IMR-90 (cell line): ENCODE measurements around the gene CCL28. TPM values are rescaled to one million over a fixed set of nuclear protein-coding genes. Genes with fewer than 3 reads are reported as not detected.

Source experiments
- ATAC-seq: fragments of 200-7000 bp; cut with Tn5 transposase; 2 replicates; pipeline ENCODE4 v1.9.1; 2020; ENCODE audit warnings: low read depth, mild to moderate bottlenecking, moderate library complexity
- BruUV-seq: library from RNA; stranded (reverse); fragments of 400-500 nt; replicated peaks from 2 replicates; lab custom pipeline; 2021; lab: Mats Ljungman, UMichigan
- CTCF ChIA-PET: fragments of 300-600 bp; formaldehyde crosslinking; extraction: SDS; loops from one replicate; lab custom pipeline; 2021; ENCODE audit warnings: antibody characterized with exemption; lab: Yijun Ruan, JAX
- POLR2A ChIA-PET: fragments of 300-600 bp; sonication (Branson Sonifier 250); formaldehyde crosslinking; loops from one replicate; lab custom pipeline; 2022; ENCODE audit warnings: antibody characterized with exemption; ENCODE audit not compliant: unreplicated experiment; lab: Charles Lee
- DNase-seq: peaks from one replicate; pipeline ENCODE4 v3.0.0; 2013
- H2AFZ ChIP-seq: replicated peaks from 2 replicates; pipeline ENCODE3; 2013; ENCODE audit warnings: low read length, mild to moderate bottlenecking; ENCODE audit not compliant: poor library complexity
- H2AK5ac ChIP-seq: 2 replicates; pipeline ENCODE4 v1.6.1; 2013; ENCODE audit warnings: low read depth, low read length, inconsistent platforms
- H2AK9ac ChIP-seq: replicated peaks from 2 replicates; pipeline ENCODE3; 2013; ENCODE audit warnings: mild to moderate bottlenecking, low read depth, low read length, moderate library complexity; ENCODE audit not compliant: poor library complexity
- H2BK120ac ChIP-seq: 2 replicates; pipeline ENCODE4 v1.6.1; 2013; ENCODE audit warnings: low read depth, low read length, inconsistent platforms
- H2BK15ac ChIP-seq: 3 replicates; pipeline ENCODE4 v1.6.1; 2013; ENCODE audit warnings: low read depth, low read length, inconsistent platforms
- H2BK20ac ChIP-seq: 2 replicates; pipeline ENCODE4 v1.6.1; 2013; ENCODE audit warnings: low read depth, mild to moderate bottlenecking, inconsistent platforms, low read length, moderate library complexity
- H2BK5ac ChIP-seq: 2 replicates; pipeline ENCODE4 v1.6.1; 2013; ENCODE audit warnings: mild to moderate bottlenecking, low read depth, low read length, inconsistent platforms; ENCODE audit not compliant: poor library complexity, severe bottlenecking
- H3K14ac ChIP-seq: replicated peaks from 2 replicates; pipeline ENCODE4 v1.6.1; 2013; ENCODE audit warnings: low read depth, low read length, inconsistent platforms
- H3K18ac ChIP-seq: 2 replicates; pipeline ENCODE4 v1.6.1; 2013; ENCODE audit warnings: low read depth, low read length, control low read depth
- H3K23ac ChIP-seq: 2 replicates; pipeline ENCODE4 v1.6.1; 2013; ENCODE audit warnings: low read depth, low read length, inconsistent platforms
- H3K27ac ChIP-seq: 2 replicates; pipeline ENCODE4 v1.5.1; 2013; ENCODE audit warnings: mild to moderate bottlenecking, control low read depth, low read length; ENCODE audit not compliant: insufficient read depth
- H3K27me3 ChIP-seq: 2 replicates; pipeline ENCODE4 v1.6.1; 2013; ENCODE audit warnings: low read length; ENCODE audit not compliant: control insufficient read depth, insufficient read depth
- H3K36me3 ChIP-seq: 2 replicates; pipeline ENCODE4 v1.6.1; 2013; ENCODE audit warnings: low read length, mixed read lengths; ENCODE audit not compliant: control insufficient read depth, insufficient read depth
- H3K4ac ChIP-seq: 2 replicates; pipeline ENCODE4 v1.6.1; 2013; ENCODE audit warnings: low read depth, low read length, inconsistent platforms
- H3K4me1 ChIP-seq: 2 replicates; pipeline ENCODE4 v1.6.1; 2013; ENCODE audit warnings: low read length, mixed read lengths; ENCODE audit not compliant: control insufficient read depth, insufficient read depth
- H3K4me2 ChIP-seq: 2 replicates; pipeline ENCODE4 v1.6.1; 2013; ENCODE audit warnings: low read depth, mild to moderate bottlenecking, control low read depth, low read length, moderate library complexity
- H3K4me3 ChIP-seq: 2 replicates; pipeline ENCODE4 v1.5.1; 2013; ENCODE audit warnings: low read depth, mild to moderate bottlenecking, control low read depth, low read length, moderate library complexity; ENCODE audit not compliant: insufficient read depth
- H3K56ac ChIP-seq: 2 replicates; pipeline ENCODE4 v1.6.1; 2013; ENCODE audit warnings: low read length, inconsistent platforms; ENCODE audit not compliant: insufficient read depth; ENCODE audit errors: extremely low read depth
- H3K79me1 ChIP-seq, 2 experiments: 2 replicates each; pipeline ENCODE4 v1.6.1; 2013; ENCODE audit warnings: low read length in 2 of 2, inconsistent platforms in 1 of 2, low read depth in 1 of 2
- H3K9ac ChIP-seq: 2 replicates; pipeline ENCODE4 v1.6.1; 2013; ENCODE audit warnings: low read depth, low read length, control low read depth
- H3K9me1 ChIP-seq: 2 replicates; pipeline ENCODE4 v1.6.1; 2013; ENCODE audit warnings: low read length, inconsistent platforms; ENCODE audit not compliant: insufficient read depth
- H3K9me3 ChIP-seq: 2 replicates; pipeline ENCODE4 v1.6.1; 2013; ENCODE audit warnings: low read length; ENCODE audit not compliant: control insufficient read depth, insufficient read depth
- H4K20me1 ChIP-seq: 2 replicates; pipeline ENCODE4 v1.6.1; 2013; ENCODE audit warnings: low read length, inconsistent platforms; ENCODE audit not compliant: insufficient read depth
- H4K5ac ChIP-seq: 2 replicates; pipeline ENCODE4 v1.6.1; 2013; ENCODE audit warnings: mild to moderate bottlenecking, low read depth, low read length, control low read depth
- H4K8ac ChIP-seq, 2 experiments: 2 replicates each; pipeline ENCODE4 v1.6.1; 2013; ENCODE audit warnings: low read depth in 2 of 2, low read length in 2 of 2, control low read depth in 1 of 2, inconsistent platforms in 1 of 2
- H4K91ac ChIP-seq: 2 replicates; pipeline ENCODE4 v1.6.1; 2013; ENCODE audit warnings: low read depth, low read length, inconsistent platforms; ENCODE audit not compliant: insufficient read depth
- CEBPB ChIP-seq: IDR thresholded peaks from 2 replicates; pipeline ENCODE4 v1.6.1; 2012; ENCODE audit warnings: low read depth, low read length, improper control_type of control experiment
- MAZ ChIP-seq: IDR thresholded peaks from 2 replicates; pipeline ENCODE4 v1.6.1; 2012; ENCODE audit warnings: low read depth, mild to moderate bottlenecking, low read length, improper control_type of control experiment, moderate library complexity, borderline replicate concordance
- MXI1 ChIP-seq: IDR thresholded peaks from 2 replicates; pipeline ENCODE4 v1.6.1; 2012; ENCODE audit warnings: low read depth, mild to moderate bottlenecking, low read length, moderate library complexity, borderline replicate concordance
- RCOR1 ChIP-seq: IDR thresholded peaks from 2 replicates; pipeline ENCODE4 v1.6.1; 2012; ENCODE audit warnings: mild to moderate bottlenecking, low read length, improper control_type of control experiment; ENCODE audit not compliant: insufficient replicate concordance
- RFX5 ChIP-seq: IDR thresholded peaks from 2 replicates; pipeline ENCODE4 v1.8.0; 2012; ENCODE audit warnings: low read depth, mild to moderate bottlenecking, low read length, moderate library complexity
- WGBS, 2 experiments: methylation state at CpG; one replicate each; pipeline versions ENCODE4 v1.1.5 to v1.1.7; 2013; ENCODE audit warnings: missing lambda C conversion rate in 2 of 2; ENCODE audit not compliant: insufficient read length in 1 of 2; ENCODE audit errors: extremely low coverage in 2 of 2; 5-methylcytosine and 5-hydroxymethylcytosine counted together
- dilution Hi-C: fragments of 300-500 bp; cut with HindIII; formaldehyde crosslinking; loops from one replicate; pipeline ENCODE4 v1.14.3; 2018; ENCODE audit warnings: low sequenced_read_pairs; ENCODE audit not compliant: unreplicated experiment
- in situ Hi-C: fragments of 300-500 bp; cut with MboI; formaldehyde crosslinking; loops from 3 replicates; pipeline ENCODE4 v1.14.3; 2019; ENCODE audit warnings: low sequenced_read_pairs, inconsistent platforms, mixed read lengths
- intact Hi-C: fragments of 100-400 bp; cut with micrococcal nuclease; formaldehyde crosslinking; loops from 2 replicates; pipeline ENCODE4 v1.10.0; 2022
- polyA plus RNA-seq, 3 experiments: library from polyadenylated mRNA; depleted of rRNA; stranded (reverse); fragments of >200 nt; gene quantifications; 2 replicates each; pipeline ENCODE4 v1.2.3, GENCODE V29; 2012; ENCODE audit warnings: low replicate concordance in 1 of 3
- total RNA-seq: library from RNA; depleted of rRNA; stranded (reverse); fragments of >200 nt; gene quantifications from 2 replicates; pipeline ENCODE4 v1.2.3, GENCODE V29; 2012
- TF ChIP-seq, protein P1 (sequence below): fragments of 150-350 bp; IDR thresholded peaks from 2 replicates; pipeline ENCODE4 v1.6.1; 2016; ENCODE audit warnings: low read depth, mild to moderate bottlenecking, low read length, moderate library complexity, borderline replicate concordance

Gene CCL28
- total and polyA plus RNA-seq, 2 of the 4 experiments (the other 2 are of a cell fraction), result under 0.01 to 0.02 TPM

DNA sequence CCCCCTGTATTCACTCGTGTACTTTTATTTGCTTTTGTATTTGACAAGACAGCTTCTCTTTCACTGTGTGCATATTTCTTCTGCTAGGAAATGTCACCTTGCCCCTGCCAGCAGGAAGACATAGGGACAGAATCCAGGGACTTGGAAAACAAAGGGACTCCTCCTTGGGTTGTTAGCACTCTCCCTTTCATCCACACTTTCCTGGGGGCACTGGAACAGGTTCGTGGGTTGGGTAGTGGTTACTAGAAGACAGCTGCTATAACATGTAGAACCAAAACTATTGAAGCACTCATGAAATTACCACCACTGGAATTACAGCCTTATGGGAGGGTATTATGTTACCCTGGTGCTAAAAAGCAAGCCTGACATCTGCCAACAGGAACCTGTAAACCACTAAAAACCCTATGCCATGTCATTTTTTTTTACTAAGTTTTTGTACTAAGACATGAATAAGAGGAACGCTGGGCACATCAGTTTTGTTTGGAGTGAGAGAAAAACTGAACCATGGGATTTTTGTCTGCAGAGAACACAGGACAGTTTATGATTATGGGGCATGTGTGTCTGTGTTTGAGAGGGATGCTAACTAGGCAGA is 4.7 kb upstream of the CCL28 start:
- no peak overlapping the region for H3K4me3 ChIP-seq
- H4K91ac ChIP-seq, result no peak overlapping the region
- H2BK20ac ChIP-seq, result no peak overlapping the region
- H3K79me1 ChIP-seq, result no peaks in the 10 kb centered on the region
- WGBS, 2 experiments, result 67% methylated on average over 1 of the region's 3 CpGs; no CpG with 5 or more reads in 1 of the 2 experiments
- no peak overlapping the region for H2BK120ac ChIP-seq
- no peak overlapping the region for H2BK15ac ChIP-seq
- H3K23ac ChIP-seq, result no peak overlapping the region
- no peak overlapping the region for H2BK5ac ChIP-seq
- no peak overlapping the region for H3K4me2 ChIP-seq
- dilution Hi-C loops (no loop called here), in situ Hi-C loops (no loop called here), intact Hi-C loops (no loop called here)
- H2AK9ac ChIP-seq, result no peak overlapping the region
- H3K9me1 ChIP-seq, result no peaks in the 10 kb centered on the region
- H3K4ac ChIP-seq, result no peak overlapping the region
- DNase-seq, result no peak
- BruUV-seq, result no TSS peak
- TF ChIP-seq, protein P1, sequence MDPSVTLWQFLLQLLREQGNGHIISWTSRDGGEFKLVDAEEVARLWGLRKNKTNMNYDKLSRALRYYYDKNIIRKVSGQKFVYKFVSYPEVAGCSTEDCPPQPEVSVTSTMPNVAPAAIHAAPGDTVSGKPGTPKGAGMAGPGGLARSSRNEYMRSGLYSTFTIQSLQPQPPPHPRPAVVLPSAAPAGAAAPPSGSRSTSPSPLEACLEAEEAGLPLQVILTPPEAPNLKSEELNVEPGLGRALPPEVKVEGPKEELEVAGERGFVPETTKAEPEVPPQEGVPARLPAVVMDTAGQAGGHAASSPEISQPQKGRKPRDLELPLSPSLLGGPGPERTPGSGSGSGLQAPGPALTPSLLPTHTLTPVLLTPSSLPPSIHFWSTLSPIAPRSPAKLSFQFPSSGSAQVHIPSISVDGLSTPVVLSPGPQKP, result no peak
- no peak for TF ChIP-seq CEBPB
- no peak for TF ChIP-seq RCOR1
- TF ChIP-seq RFX5, result no peak
- no peak for TF ChIP-seq MAZ
- TF ChIP-seq MXI1, result no peak
- no peak overlapping the region for H4K8ac ChIP-seq
- ChIA-PET POLR2A (no interaction called here), CTCF (no interaction called here)
- no peaks in the 10 kb centered on the region for H3K4me1 ChIP-seq
- no peaks in the 10 kb centered on the region for H4K20me1 ChIP-seq
- ATAC-seq, result no peak
- no peak overlapping the region for H2AFZ ChIP-seq
- H3K9ac ChIP-seq, result no peak overlapping the region
- H4K5ac ChIP-seq, result no peak overlapping the region
- H3K18ac ChIP-seq, result no peak overlapping the region
- no peak overlapping the region for H2AK5ac ChIP-seq
- no peak overlapping the region for H3K14ac ChIP-seq
- no peak overlapping the region for H3K56ac ChIP-seq
- H3K9me3 ChIP-seq, result no peaks in the 10 kb centered on the region
- H3K36me3 ChIP-seq, result no peaks in the 10 kb centered on the region
- H3K27ac ChIP-seq, result no peak overlapping the region
- H3K27me3 ChIP-seq, result peaks cover 13% of the 10 kb centered on the region
